AG09309 (cell line): Measurements from ENCODE around the gene EXOSC1.

ENCODE experiments used
- DNase-seq: peaks from one replicate; pipeline ENCODE4 v3.0.0-alpha.2; 2010; ENCODE audit warnings: low read depth
- H3K4me3 ChIP-seq: 2 replicates; pipeline ENCODE4 v1.5.1; 2011; ENCODE audit warnings: mild to moderate bottlenecking, low read depth, low read length, moderate library complexity; ENCODE audit not compliant: control insufficient read depth
- CTCF ChIP-seq: IDR thresholded peaks from 2 replicates; pipeline ENCODE4 v1.5.1; 2011; ENCODE audit warnings: mild to moderate bottlenecking, low read depth, low read length, inconsistent platforms; ENCODE audit not compliant: insufficient read depth, control insufficient read depth; ENCODE audit errors: missing control alignments

Gene EXOSC1

GRCh38 chr10:97468162-97468561, 22.4 kb upstream of the EXOSC1 start:
- no peak for DNase-seq
- TF ChIP-seq CTCF: no peak
- no peak overlapping the region for H3K4me3 ChIP-seq

- no peak for TF ChIP-seq CTCF
- H3K4me3 ChIP-seq: no peak overlapping the region
- DNase-seq: no peak
Observed at GRCh38 chr10:97466755-97467154, 20.9 kb upstream of the EXOSC1 start.

- H3K4me3 ChIP-seq: no peak overlapping the region
- TF ChIP-seq CTCF: no peak
- DNase-seq: no peak
Observed at GRCh38 chr10:97465982-97466381, 20.2 kb upstream of the EXOSC1 start.

- TF ChIP-seq CTCF: no peak
- H3K4me3 ChIP-seq: no peak overlapping the region
- no peak for DNase-seq
Observed at GRCh38 chr10:97464226-97464625, 18.4 kb upstream of the EXOSC1 start.

- peak; percentile 86 for TF ChIP-seq CTCF
- DNase-seq: peak; percentile 64
- no peak overlapping the region for H3K4me3 ChIP-seq
Observed at GRCh38 chr10:97463363-97464132, 17.7 kb upstream of the EXOSC1 start.

GRCh38 chr10:97462309-97462708, 16.5 kb upstream of the EXOSC1 start:
- H3K4me3 ChIP-seq: no peak overlapping the region
- TF ChIP-seq CTCF: no peak
- no peak for DNase-seq
